ENCODE measurements around the gene ERMAP. TPM values are rescaled to one million over a fixed set of nuclear protein-coding genes. Genes with fewer than 3 reads are reported as not detected.

Gene ERMAP
- total and polyA plus RNA-seq, 10 of the 15 experiments (the other 5 are each of a cell fraction or from before 2014, with no cell fraction given), result 1.4 to 6.8 (median 4.1) TPM

GRCh38 chr1:42830631-42831030 is 13.7 kb downstream of the ERMAP start:
- BruUV-seq (replicated peaks), result no TSS peak
- H3K4me1 ChIP-seq (ENCODE audit: control insufficient read depth, insufficient read depth, low read length), result no peaks in the 10 kb centered on the region
- no peaks in the 10 kb centered on the region for H3K79me2 ChIP-seq (ENCODE audit: control insufficient read depth, insufficient read depth, low read length)
- POLR2A ChIA-PET, result no interaction called here
- H4K20me1 ChIP-seq (ENCODE audit: control insufficient read depth, insufficient read depth), result no peaks in the 10 kb centered on the region
- no peak for TF ChIP-seq HDAC2 (IDR thresholded peaks at IDR 0.05)
- no peak for TF ChIP-seq SMARCA5 (IDR thresholded peaks at IDR 0.05)
- no peak for TF ChIP-seq CHD1 (IDR thresholded peaks at IDR 0.05; ENCODE audit: low read depth, low read length)
- no peak for TF ChIP-seq DPF2 (IDR thresholded peaks at IDR 0.05)
- TF ChIP-seq SMAD1 (IDR thresholded peaks at IDR 0.05; ENCODE audit: low read depth, partially characterized antibody), result no peak
- TF ChIP-seq EZH2 (IDR thresholded peaks at IDR 0.05; ENCODE audit: borderline replicate concordance, control insufficient read depth, low read depth, low read length), result no peak
- TF ChIP-seq PKNOX1 (IDR thresholded peaks at IDR 0.05), result no peak
- no peak for TF ChIP-seq BCL11A (IDR thresholded peaks at IDR 0.05; ENCODE audit: low read depth, low read length)
- no peak for TF ChIP-seq CREM (IDR thresholded peaks at IDR 0.05; ENCODE audit: low read depth)
- no peak for TF ChIP-seq NR2F1 (conservative IDR thresholded peaks at IDR 0.05)
- TF ChIP-seq FOXK2 (IDR thresholded peaks at IDR 0.05), result no peak
- TF ChIP-seq ZNF207 (IDR thresholded peaks at IDR 0.05; ENCODE audit: borderline replicate concordance), result no peak
- no peak for TF ChIP-seq ZNF24 (IDR thresholded peaks at IDR 0.05)
- no peak for ATAC-seq
- H3K9me3 ChIP-seq (replicated peaks; ENCODE audit: control insufficient read depth, insufficient read depth, low read length), result no peaks in the 10 kb centered on the region
- no peak overlapping the region for H3K4me3 ChIP-seq
- no peaks in the 10 kb centered on the region for H3K36me3 ChIP-seq (ENCODE audit: control insufficient read depth in 2 of 2, insufficient read depth in 2 of 2, low read length in 1 of 2)
- H2AFZ ChIP-seq (ENCODE audit: control insufficient read depth, low read depth, low read length), result no peak overlapping the region
- DNase-seq (ENCODE audit: low read depth, low spot score), result no peak
- H3K4me2 ChIP-seq (ENCODE audit: control insufficient read depth, insufficient read depth), result no peak overlapping the region
- in situ Hi-C loops (cut with MboI), result no loop called here
- CTCF ChIA-PET, result interaction anchor here (1.3 kb wide), 1 partner anchor 16 kb away, joined by 3 read pairs; the partner anchor contains the start of gene ZNF691
- no peak for FAIRE-seq
- SMC1A ChIA-PET (ENCODE audit: uncharacterized antibody, unreplicated experiment), result no interaction called here
- RAD21 ChIA-PET (ENCODE audit: unreplicated experiment), result no interaction called here
- intact Hi-C loops (cut with micrococcal nuclease; ENCODE audit: unreplicated experiment), result no loop called here
- H3K27me3 ChIP-seq (replicated peaks in 1 of 2; ENCODE audit: control insufficient read depth in 2 of 2, insufficient read depth in 2 of 2, low read length in 1 of 2), result no peaks in the 10 kb centered on the region
- WGBS (ENCODE audit: insufficient coverage, insufficient replicate concordance, low lambda C conversion rate, missing lambda C conversion rate), result 91% methylated on average over 15 of the region's 17 CpGs
- H3K9ac ChIP-seq (ENCODE audit: control insufficient read depth, insufficient read depth, low read length), result no peak overlapping the region
- no peak overlapping the region for H3K27ac ChIP-seq (ENCODE audit: control insufficient read depth, insufficient read depth)
